Heart left ventricle (tissue), 13 donors: ENCODE data around the gene POGZ.

ENCODE experiments used
- CTCF ChIP-seq, 12 donors: fragments of 200-600 bp; sonication (generic) in 4 of 12; IDR thresholded peaks; one replicate each; pipeline versions ENCODE4 v1.5.0 to v1.8.0; 2018 to 2022; ENCODE audit warnings: antibody characterized with exemption in 12 of 12, mild to moderate bottlenecking in 5 of 12
- POLR2A ChIP-seq, 2 donors: fragments of 450-650 bp; IDR thresholded peaks; one replicate each; pipeline ENCODE4 v1.6.1; 2017; ENCODE audit warnings: antibody characterized with exemption in 2 of 2, mild to moderate bottlenecking in 2 of 2, moderate library complexity in 2 of 2
- donor health status: ischemic (EF 13 %, LVEDD 7.1; RV severe dilation, severe dysfunction).
- donor health status: DM: no; HTN: yes; CAD: no.
- donor health status: DM: no; HTN: no; CAD: no.
- donor health status: ischemic (EF 25% LVEDD 6.9; RV normal size, moderate dysfunction).
- donor health status: ischemic (EF 25% LVEDD 5.7; RV mildly dilated, moderate dysfunction).
- donor health status: ischemic (EF 35%, LVEDD 5.7; RV mildly dilated, moderate dysfunction).
- donor health status: nonischemic (EF 11% LVEDD 7.7; RV severe dilation, severe dysfunction).
- donor health status: DM: yes; HTN: yes; CAD: no.
- donor health status: PGD.
- donor health status: ischemic (EF 29% LVEDD 5.4; RV normal size, mild dysfunction).
- donor health status: nonischemic (EF 23%, LVEDD 6.1; RV moderate dilation, normal function).

GRCh38 chr1:151494741-151495281, 35.5 kb upstream of the POGZ start:
- TF ChIP-seq CTCF (IDR thresholded peaks at IDR 0.05) (no peak), POLR2A (IDR thresholded peaks at IDR 0.05) (no peak)
